Activated CD4-positive, CD25-positive, alpha-beta regulatory T cell (primary cell): ENCODE data around the gene PRR7.

Experiments used
- DNase-seq, 4 experiments: peaks; one replicate each; lab custom pipeline; 2025; lab: John Stamatoyannopoulos, UW

The PRR7 gene

DNA sequence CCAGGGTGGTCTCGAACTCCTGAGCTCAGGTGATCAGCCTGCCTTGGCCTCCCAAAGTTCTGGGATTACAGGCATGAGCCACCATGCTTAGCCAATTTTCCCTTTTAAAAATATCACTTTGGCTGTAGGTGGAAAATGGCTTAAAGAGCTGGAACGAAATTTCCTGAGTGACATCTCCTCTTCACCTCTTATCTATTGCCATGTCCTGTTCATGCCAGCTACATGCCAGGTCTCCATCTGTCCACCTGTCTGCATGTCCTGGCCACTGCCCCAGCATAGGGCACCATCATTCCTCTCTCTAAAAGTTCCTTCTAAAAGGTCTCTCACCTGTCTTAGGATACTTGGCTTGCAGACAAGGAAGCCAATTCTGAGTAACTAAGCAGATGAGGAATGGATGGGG, 22.9 kb upstream of the PRR7 start:
- DNase-seq, result no peak

DNA sequence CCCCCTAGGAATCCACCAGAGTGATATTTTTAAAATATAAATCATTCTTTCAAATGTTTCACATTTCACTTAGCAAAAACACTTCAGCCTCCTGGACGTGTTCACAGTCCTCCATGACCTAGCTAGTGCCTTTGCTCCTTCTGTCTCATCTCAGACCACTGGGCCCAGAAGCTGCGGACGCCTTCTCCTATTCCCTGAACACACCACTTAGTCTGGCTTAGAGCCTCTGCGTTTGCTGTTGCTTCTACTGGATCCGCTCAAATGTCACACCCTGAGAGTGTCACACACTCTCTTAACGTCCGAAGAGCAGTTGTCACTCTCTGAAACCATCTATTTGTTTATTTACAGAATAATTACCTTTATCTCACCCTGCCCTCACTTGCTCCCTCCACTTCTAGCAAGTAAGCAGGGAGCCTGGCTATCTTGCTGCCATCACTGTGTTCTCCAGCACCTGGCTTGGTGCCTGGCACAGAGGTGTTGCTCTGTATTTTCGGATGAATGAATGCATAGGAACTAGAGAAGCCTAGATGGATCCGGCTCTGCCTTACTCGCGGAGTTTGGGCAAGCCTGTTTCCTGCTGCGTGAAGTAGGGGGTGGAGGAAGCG, 21.3 kb upstream of the PRR7 start:
- DNase-seq, result no peak

DNA sequence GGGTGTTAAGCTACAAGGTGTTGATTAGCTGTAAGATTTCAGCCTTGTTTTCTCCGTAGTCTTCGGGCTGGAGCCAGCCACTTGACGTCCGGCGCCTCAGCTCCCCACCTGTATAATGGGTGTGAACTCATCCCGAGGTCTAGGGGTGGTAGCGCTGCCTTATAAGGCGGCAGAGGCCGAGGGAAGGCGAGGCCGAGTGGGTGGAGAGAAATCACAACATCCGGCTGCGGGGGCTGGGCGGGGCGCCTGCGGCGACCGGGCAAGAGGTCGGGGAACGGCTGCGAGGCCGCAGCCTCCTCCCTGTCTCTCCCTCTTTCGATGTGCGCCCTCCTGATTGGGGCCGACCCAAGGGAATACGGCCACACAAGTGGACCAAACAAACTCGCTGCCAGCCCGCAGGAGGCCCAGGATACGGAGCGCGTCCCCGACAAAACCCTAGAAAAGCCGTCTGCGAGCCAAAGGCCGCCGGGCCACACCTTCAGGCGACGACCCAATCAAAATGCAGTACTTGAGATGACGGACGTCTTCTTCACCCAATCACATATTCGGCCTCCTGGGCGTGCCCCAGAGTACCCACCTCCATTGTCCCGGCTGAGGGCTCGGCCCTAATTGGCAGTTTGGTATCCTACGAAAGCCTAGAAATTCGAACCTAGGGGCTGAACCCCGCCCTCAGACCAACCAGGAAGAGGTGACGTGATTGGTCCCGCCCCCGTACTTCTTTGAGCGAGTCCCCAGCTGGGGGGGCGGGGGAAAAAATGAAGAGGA, 20.6 kb upstream of the PRR7 start:
- DNase-seq, result peak; percentile 98 to 99 (median 98)

DNA sequence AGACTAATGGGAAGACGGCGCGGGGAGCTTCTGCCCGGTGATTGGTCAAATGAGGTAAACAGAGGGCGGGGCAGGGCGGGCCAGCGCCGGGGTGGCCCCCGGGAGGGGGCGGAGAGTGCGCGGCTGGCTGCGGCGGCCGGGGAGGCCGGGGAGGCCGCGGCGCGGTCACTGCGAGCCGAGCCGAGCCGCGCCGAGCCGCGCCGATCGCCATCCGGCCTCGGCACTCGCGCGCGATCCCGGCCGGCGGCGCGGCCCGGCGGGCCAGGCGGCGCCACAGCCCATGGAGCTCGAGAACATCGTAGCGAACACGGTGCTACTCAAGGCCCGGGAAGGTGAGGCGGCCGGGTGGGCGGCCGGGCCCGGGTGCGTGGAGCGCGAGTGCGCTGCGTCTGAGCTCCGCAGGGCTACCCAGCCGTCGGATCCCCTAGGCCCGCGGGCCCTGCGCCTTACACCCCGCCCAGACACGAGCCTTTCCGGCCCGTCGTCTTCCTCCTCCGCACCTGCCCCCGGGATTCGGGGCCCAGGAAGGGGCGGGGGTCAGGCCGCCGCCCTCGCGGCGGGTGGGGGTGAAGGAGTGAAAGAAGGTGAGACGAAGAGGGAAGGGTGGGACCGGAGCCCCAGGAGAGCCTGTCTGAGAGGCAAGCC, 19.9 kb upstream of the PRR7 start, which contains the start of gene GRK6:
GRK6 (plus strand) TSS at position 111 of the 645 bp plus-strand sequence; CDS start at position 281, 170 bp downstream.
- peak in 3 of 4 experiments; percentile 41 to 66 (median 56) for DNase-seq

DNA sequence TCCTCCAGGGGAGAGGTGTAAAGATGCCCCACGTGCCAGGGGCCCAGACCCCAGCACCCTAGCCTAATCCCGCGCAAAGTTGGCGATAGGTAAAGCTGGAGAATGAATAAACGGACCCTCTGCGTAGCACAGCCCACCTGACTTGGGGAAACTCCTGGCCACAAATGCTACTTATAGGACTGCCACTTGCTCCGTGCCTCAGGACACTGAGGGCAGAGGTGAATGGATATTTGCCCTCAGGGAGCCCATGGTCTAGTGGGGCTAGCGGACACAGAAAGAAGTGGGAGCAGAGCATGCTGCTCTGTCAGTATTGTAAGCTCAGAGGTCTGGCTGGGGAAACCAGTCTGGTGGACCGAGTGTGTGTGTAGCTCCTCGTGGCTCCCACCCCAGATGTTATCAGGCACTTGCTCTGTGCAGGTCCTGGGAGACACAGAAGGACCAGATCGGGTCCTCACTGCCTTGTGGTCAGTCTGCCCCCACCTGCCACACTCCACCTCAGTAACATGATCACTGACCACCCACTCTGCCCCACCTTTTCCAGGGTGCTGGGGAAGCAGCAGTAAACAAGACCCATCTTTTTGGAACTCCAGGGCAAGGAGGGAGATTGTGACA, 19.3 kb upstream of the PRR7 start:
- DNase-seq, result no peak

DNA sequence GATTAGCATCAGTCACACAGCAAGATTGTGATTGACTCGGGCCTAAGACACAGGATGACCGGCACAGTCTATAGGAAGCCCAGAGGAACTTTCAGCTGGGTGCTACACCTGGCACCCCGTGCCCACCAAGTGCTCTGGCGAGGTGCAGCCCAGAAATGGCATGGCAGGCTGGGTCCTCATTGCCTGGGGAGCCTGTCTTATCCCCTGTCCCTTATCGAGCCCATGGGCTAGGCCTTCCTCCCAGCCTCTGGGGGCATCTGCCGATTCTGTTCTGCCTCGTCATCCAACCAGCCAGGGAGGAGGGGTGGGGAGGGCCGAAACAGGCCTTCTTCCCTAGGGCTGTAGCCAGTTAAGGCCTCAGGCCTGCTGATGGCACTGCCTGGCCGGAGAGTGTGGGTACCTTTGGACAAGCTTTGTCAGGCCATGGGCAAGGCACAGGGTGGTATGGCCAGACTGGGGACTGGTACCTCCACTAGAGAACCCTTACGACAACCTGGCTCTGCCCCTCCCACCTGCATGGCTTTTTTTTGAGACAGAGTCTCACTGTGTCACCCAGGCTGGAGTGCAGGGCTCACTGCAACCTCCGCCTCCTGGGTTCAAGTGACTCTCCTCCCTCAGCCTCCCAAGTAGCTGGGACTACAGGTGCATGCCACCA, 18.6 kb upstream of the PRR7 start:
- no peak for DNase-seq

DNA sequence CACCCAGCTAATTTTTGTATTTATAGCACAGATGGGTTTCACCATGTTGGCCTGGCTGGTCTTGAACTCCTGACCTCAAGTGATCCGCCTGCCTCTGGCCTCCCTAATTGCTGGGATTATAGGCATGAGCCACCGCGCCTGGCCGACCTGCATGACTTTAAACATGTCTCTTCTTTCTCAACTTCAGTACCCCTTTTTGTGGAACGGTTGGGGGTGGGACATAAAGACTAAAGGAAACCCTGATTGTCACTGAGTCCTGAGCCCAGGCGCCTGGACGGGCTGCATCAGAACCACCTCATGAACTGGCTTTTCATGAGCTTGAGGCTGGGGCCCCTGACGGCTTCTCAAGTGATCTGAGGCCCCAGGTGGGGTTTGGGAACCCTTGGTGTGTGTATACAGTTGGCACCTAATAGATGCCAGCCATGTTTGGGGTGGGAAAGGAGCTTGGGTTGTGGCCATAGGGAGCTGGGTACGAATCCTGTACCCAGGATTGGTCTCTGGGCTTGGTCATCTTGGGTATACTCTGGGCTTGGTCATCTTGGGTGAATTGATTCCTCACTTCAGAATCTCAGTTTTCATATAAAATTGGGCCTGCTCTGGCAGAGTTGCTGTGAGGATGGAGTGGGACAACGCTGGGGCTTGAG, 17.9 kb upstream of the PRR7 start:
- no peak for DNase-seq

DNA sequence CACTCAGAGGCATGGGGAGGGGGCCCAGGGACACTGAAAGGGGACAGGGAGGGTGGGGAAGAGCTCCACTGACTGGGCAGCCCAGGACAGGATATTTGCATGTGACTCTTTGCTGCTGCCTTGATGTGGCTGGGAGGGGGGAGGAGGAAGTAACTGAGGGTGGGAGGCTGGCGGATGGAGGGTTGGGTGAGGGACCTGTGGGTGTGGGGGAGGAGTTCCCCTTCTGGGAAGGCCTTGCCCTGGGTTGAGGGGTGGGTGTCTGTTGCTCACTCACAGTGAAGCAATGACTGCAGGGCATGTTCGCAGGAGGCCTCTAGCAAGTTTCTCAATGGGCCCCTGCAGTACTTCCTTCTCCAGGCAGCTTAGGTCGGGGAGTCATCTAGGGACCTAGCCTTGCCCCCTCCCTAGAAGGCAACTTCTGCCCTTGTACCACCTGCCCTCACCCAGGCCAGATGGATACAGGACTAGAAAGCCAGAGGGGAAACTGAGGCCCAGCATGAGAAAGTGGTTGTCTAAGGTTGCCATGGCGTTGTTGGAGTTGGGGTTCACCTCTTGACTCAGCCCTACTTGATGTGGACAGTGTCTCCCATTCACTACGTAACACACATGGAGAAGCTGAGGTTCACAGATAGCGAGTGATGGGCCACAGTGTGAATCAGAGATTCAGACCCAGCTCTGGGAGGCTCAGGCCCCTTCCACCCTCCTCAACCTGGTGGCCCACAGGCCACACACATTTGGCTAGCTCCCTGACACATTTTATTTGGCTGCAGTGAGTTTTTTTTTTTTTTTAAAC, 17.2 kb upstream of the PRR7 start:
- peak; percentile 55 to 76 (median 68) for DNase-seq

DNA sequence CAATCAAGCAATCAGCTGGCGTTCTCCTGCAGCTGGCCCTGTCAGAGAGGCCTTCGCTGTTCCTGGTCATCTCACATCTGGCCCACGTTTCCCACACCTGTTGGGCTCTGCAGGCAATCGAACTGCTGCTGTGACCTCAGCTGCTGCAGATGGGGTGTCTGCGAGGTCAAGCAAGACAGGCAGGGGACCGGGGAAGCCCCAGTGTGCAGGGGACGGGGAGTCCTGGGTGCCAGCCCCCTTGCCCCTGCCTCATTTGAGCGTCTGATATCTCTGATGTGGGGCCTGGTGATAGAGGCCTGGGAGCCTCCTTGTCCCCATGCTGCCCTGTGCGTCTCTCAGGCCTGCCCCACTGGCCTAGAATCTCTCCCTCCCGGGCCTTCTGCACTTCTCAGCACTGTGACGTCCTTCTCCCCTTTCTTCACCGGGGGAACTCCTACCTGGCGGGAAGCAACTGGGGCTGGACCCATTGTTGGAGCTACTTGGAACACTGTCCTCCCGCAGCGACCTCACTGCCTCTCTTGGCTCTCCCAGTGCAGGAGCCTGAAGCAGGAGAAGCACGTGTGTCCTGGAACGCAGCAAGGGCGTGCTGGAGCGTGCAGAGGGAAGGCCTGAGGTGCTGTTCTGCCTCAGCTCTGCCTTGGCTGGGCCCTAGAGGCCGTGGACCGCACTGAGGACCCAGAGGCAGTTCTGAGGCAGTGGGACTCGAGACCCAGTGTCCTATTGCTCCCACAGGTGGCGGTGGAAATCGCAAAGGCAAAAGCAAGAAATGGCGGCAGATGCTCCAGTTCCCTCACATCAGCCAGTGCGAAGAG, 16.3 kb upstream of the PRR7 start:
- DNase-seq, result no peak

DNA sequence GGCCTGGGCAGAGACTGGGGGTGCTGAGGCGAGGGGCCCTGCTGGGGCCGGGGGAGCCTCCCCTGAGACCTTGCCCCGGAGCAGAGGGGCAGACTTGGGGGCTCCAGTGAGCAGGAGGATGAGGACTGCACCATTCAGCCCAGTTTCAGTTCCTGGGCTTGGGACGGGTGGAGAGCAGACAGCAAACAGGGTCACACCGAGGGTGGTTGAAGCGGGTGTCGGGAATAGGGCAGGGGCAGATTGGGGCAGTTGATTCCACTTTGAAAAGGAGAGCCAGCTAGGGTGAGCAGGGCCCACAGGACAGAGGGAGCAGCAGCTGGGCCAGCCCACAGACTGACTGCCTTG, 15.7 kb upstream of the PRR7 start:
- DNase-seq, result no peak

DNA sequence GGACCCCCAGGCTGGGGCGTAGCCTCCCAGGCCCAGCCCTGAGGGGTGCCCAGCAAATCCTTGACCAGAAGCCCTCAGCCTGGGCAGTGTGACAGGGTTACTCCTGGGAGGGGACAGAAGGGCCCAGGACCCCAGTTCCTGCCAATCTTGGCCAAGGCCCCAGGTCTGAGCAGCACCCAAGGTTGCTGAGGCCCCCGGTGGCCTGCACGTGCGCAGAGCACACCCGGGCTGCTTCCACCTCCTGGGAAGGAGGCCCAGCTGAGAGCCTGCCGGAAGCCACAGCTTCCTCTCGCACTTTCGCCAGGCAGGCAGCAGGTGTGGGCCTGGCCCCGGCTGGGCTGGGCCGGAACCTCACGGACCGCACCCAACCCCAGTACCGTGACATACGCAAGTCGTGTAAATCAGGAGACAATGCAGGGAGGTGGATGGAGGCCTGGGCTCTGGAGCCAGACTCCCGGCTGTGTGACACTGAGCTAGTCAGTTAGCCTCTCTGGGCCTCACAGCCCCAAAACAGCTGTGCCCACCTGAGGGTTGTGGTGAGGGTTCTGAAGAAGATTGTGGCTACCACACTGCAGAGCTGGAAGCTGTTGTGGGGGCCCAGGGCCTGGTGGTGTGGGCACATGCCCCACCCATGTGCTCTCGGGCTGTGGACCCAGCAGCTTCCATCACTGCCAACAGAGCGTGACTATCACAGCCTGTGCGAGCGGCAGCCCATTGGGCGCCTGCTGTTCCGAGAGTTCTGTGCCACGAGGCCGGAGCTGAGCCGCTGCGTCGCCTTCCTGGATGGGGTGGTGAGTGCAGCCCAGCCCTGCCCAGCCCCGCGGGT, 15.1 kb upstream of the PRR7 start:
- DNase-seq, result peak in 3 of 4 experiments; percentile 33 to 60 (median 59)

DNA sequence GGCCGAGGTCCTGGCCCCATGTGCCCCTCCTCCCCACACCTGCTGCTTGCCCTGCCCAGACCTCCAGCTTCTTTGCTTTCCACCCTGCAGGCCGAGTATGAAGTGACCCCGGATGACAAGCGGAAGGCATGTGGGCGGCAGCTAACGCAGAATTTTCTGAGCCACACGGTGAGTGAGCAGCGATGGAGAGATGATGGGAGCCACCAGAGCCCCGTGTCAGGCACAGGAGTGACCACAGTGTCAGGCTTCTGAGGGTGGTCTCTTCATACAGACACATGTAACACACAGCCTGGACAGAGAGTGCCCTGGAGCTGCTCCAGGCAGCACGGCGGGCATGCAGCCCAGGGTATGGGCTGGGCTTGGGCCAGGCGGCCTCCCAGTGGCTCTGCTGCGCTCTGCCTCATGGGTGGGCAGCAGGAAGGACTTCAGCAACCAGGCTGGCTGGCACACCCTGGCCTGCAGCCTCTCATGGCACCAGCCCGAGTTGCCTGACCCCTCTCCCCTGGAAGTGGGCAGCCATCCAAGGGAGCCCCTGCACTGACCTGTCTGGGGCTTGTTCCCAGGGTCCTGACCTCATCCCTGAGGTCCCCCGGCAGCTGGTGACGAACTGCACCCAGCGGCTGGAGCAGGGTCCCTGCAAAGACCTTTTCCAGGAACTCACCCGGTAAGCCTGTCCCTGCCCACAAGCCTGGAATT, 14.3 kb upstream of the PRR7 start:
- DNase-seq, result no peak

DNA sequence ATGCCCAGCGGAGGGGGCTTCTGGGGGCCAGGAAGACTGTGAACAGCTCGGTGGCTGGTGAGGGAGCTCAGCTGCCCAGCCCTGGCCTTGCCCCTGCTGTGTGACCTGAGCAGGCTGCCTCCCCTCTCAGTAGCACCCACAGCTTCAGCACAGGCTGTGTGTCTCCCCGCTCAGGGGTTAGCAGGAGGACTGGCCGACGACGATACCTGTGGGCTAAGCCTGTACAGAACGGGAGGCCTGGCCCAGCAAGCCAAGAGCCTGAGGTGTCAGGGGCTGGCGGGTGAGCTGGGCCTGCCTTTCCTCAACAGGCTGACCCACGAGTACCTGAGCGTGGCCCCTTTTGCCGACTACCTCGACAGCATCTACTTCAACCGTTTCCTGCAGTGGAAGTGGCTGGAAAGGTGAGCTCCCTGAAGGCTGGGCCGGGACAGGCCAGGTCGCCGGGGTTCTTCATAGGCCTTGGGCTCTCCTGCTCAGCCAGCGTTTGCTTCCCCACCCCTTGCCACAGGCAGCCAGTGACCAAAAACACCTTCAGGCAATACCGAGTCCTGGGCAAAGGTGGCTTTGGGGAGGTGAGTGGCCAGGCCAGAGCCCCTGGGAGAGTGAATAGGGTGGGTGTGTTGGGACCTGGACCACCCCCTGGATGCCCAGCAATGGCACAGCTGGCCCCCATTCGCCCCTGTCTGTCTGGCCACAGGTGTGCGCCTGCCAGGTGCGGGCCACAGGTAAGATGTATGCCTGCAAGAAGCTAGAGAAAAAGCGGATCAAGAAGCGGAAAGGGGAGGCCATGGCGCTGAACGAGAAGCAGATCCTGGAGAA, 13.6 kb upstream of the PRR7 start:
- no peak for DNase-seq

DNA sequence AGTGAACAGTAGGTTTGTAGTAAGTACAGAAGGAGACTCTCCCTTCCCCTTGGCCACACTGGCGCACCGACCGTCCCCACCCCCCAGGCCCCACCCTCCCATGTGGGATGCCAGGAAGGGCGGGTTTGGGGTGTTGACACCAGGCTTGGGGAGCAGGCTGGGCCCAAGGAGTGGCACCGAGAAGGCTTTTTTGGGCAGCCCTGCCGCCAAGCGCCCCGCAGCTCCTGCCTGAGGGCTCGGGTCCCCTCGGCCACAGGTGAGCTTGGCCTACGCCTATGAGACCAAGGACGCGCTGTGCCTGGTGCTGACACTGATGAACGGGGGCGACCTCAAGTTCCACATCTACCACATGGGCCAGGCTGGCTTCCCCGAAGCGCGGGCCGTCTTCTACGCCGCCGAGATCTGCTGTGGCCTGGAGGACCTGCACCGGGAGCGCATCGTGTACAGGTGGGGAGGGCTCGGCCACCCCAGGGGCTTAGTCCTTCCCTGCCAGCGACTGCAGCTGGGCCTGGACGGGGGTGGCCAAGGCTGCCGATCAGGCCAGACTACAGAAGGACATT, 12.9 kb upstream of the PRR7 start:
- no peak for DNase-seq

DNA sequence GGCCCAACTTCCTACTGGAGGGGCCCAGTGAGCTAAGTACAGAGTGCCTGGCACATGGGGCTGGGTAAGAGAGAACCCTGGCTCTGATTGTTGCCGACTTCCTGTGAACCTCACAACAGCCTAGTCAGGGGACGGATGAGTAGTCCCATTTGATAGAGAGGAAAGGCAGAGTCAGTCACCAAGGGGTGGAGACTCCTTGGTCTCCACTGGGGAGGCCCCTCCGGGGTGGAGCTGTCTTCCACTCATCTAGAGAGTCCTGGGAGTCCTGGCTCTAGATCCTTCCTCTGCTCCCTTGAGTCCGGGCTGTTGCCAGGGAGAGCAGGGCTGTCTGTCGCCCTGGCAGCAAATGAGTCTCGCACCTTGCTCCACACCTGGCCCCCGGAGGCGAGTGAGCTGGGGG, 12.2 kb upstream of the PRR7 start:
- DNase-seq, result peak in 1 of 4 experiments; percentile 35

DNA sequence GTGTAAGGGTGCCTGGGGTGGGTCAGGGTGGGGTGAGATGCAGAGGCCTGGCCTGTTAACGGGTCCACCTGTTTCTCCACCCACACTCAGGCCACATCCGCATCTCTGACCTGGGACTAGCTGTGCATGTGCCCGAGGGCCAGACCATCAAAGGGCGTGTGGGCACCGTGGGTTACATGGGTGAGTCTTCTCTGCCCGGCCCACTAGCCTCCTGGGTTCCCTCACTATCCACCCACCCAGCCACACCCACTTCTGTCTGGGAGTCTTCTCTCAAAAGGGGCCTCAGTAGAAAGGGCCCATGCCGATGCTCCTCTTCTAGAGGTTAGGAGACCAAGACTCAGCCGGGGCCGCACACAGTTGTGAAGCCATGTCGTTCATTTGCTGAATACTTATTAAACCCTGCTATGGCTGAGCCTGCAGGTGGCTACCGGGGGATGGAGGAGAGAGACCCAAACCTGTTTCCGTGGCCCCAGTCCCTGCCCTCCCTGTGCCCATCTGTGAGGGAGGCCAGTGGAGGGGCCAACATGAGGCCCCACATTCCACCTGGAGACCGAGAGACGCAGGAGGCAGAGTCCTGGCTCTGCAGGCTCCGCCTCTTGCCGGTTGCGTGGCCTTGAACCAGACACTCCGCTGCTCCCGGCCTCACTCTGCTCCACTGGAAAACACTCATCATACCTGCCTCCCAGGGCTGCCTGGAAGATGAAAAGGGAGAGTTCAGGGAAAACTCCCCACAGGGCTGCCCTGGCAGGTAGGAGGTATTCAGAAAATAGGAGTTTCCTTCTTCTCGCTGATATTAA, 11.5 kb upstream of the PRR7 start:
- DNase-seq, result no peak
